HG03571 (cell line): Measurements from ENCODE around the gene RNF2.

Source experiments
- ATAC-seq: cut with Tn5 transposase; IDR thresholded peaks from one replicate; pipeline ENCODE4 v1.9.1; 2021; ENCODE audit not compliant: unreplicated experiment

Gene RNF2

DNA sequence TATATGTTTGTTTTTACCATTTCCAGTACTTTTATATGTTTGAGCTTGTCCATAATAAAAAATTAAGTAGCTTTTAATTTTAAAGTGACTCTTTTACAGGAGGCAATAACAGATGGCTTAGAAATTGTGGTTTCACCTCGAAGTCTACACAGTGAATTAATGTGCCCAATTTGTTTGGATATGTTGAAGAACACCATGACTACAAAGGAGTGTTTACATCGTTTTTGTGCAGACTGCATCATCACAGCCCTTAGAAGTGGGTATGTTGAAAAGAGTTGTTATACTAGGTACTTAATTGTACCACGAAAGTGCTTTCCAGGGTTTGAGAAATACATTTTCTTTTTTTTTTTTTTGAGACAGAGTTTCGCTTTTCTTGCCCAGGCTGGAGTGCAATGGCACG is 46.1 kb downstream of the RNF2 start:
- no peak for ATAC-seq

DNA sequence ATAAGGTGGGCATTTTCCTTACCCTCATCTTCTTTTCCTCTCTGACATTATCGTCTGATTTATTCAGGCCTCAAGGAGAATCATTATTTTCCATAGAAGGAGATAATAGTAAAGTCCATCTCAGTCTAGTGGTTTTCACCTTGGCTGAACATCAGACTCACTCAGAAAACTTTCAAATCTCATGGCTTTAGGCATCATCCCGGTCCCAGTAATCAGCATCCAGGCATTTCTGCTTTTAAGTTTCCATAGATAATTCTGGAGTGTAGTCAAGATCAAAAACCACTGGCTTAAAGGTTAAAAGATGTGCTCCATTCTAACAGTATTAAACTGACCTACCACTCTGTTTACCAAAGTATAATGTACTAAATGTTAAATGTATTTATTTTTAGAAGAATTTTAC is 49.4 kb downstream of the RNF2 start:
- ATAC-seq = no peak

DNA sequence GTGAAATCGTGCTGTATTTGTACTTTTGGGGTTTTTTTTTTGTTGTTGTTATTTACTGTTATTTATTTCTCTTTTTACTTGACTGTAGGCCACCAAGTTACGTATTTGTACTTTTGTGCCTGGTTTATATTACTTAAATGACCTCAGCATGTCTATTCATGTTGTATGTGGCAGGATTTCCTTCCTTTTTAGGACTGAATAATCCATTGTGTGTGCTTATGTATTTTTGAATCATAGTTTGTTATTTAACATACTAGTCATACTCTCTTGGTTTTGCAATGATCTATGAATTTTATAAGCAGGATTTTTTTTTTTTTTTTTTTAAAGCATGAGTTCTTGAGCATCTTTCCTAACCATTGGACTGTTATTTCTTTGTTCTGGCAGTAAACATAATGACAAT is 51.2 kb downstream of the RNF2 start:
- ATAC-seq = no peak

DNA sequence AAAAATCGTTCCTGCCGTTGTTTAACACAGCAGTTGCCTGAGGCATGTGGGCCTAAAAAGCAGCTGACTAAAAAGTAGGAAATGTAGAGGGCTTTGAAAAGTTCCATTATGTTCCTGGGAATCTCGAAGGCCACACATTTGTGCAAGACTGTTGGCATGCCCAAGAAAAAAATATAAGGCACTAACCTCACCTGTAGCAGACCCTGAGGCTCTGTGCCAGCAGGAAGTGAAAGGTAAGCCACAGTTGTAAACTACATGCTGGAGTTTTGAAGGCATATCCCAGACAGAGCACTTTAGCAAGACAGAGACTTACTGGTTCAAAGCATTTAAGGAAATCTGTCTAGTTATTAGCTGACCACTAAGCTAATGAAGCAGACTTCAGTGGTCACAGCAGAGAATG is 58.7 kb downstream of the RNF2 start:
- ATAC-seq = no peak

DNA sequence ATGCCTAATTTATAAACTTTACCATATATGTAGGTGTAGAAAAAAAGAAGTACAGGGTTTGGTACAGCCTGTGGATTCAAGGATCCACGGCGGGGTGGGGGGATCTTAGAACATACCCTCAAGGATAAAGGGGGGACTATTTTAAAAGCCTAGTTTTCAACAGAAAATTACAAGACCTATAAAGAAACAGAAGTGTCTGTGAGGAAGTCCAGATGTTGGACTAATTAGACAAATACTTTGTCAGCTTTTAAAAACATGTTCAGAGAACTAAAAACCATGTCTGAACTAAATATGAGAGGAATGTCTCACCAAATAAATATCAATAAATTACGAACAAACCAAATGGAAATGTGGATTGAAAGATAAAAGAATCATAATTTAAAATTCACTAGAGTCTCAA is 59.8 kb downstream of the RNF2 start:
- ATAC-seq = no peak

DNA sequence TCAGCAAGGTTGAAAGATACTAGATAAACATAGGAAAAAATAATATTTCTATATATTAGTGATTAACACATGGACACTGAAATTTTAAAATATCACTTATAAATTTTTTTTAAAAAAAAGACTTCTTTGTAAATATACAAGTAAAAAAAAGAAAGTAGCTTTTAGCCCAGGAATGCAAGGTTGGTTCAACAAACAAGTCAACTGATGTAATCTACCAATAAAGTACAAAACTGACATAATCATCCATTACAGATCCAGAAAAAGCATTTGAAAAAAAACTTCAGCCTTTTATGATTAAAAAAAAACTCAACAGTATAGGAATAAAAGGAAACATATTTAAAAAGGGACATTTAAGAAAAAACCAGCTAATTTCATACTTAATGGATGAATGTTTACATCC is 63.0 kb downstream of the RNF2 start:
- ATAC-seq = no peak

DNA sequence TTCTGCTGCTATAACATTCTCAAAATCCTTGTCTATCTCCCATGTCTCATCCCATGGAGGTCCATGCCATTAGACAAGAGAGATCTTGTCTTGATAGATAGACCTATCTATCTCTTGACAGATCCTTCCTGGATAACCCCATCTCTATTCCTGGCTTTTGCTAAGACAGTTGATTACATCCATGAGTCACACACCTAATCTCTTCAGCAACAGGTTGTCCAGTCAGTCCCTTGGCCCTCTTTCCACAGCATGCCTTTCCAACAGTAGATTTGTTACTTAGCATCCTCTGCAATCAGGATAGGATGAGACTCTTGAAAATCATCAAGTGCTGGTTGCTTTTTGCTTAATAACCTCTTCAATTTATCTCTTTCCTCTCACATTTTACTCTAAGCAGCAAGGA is 64.8 kb downstream of the RNF2 start:
- no peak for ATAC-seq

DNA sequence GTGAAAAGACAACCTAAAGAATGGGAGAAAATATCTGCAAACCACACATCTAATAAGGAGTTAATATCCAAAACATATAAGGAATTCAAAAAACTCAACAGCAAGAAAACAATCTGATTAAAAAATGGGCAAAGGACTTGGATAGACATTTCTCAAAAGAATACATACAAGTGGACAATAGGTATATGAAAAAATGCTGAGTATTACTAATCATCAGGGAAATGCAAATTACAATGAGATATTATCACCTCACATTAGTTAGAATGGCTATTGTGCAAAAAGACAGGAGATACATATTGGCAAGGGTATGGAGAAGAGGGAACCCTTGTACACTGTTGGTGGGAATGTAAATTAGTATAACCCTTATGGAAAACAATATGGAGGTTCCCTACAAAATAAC is 66.5 kb downstream of the RNF2 start:
- no peak for ATAC-seq

DNA sequence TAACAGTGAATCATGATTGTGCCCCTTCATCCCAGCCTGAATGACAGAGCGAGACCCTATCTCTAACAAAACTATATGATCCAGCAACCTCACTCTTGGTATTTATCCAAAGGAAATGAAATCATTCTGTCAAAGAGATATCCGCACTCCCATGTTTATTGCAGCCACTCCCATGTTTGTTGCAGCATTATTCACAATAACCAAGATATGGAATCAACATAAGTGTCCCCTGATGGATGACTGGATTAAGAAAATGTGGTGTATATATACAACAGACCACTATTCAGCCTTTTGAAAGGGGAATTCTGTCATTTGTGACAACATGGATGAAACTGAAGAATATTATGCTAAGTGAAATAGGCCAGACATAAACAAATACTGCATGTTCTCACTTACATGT is 67.0 kb downstream of the RNF2 start:
- ATAC-seq = no peak

DNA sequence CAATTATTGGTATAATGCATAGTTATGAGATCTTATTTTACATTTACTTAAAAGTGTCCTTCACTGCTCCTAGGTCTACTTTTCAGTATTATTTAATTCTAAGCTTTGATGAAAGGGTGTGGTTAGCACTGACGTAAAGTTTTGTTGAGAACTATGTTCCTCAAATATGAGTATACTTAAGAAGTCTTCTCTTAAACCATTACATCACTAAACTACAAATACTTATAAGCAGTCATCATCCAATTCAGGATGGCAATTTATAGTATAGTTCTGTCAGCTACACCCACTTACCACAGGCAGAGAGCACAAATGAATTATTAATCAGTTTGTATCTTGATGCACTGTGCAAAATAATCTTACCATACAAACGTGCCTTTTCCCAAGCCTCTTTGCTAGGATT is 84.3 kb downstream of the RNF2 start:
- no peak for ATAC-seq

DNA sequence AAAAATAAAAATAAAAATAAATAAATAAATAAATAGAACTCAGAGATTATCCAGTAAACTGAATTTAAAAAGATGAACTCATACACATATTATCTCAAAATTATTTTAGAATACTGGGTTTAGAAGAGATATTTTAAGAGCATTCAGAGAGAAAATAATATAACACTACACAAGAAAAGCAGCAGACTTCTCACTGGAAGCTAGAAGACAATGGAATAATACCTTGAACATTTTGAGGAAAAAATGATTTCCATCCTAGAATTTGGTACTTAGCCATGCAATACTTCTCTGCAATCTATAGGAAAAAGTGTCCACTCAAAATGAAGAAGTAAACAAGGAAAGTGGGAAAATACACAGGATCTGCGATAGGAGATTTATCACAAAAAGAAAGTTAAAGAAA is 87.2 kb downstream of the RNF2 start:
- ATAC-seq = no peak

DNA sequence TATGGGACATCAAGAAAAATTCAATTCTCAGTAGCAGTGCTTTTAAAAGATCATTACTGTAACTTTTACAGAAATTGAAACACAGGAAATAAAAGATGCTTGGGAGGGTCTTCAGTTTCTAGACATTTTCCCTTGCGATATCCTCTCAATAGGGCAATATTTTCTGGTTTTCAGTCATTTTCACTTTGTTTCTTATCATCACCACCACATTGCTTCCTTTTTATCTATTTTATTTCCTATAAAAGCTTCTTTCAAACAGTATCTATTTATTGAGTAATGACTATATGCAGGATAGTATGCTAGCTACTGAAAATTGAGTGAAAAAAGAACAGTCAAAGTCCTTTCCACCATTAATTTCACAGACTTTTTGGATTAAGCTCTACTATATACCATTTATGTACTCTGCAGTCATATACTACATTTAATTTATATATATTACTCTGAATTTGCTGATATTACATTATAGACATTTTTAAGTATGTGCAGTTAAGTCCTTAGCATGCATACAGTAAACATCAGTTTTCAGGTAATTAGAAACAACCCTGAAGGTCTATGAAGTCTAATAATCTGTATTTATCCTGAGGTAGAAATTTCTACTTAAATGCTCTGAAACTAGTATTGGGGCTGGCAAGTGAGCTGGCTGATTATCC is 92.7 kb downstream of the RNF2 start:
- ATAC-seq = no peak

DNA sequence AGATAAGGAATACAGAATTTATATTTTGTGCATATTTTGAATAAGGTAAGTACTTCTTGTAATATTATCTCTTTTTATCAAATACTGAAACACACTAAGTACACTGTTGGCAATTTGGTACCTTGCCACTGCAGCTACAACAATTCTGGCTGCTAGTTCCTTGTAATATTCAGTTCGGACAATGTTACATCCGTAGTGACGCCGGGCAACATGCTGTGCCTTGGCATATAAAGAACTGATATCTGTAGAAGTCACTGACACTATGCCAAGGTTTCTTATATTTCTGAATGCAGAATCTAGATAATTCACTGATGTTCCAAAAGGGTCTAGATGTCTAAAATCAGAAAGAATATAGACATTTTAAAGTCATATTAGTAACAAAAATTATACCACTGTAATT is 93.9 kb downstream of the RNF2 start:
- ATAC-seq = no peak

DNA sequence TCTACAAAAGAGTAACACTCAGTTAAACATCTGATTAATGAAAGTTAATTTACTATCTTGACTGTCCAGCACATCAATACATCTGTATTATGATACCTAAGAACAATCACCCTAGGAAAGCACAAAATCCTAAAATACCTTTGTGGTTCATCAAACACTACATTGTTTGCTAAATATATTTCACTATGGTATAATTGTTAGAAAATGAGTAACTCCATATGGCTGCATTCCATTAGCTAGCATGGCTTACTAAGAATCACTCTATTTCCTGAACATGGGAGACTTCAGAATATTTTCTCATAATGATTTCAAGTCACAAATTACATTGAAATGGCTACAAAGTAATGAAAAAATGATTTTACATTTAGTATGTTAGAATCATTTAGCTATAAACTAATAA is 98.9 kb downstream of the RNF2 start:
- ATAC-seq = no peak

DNA sequence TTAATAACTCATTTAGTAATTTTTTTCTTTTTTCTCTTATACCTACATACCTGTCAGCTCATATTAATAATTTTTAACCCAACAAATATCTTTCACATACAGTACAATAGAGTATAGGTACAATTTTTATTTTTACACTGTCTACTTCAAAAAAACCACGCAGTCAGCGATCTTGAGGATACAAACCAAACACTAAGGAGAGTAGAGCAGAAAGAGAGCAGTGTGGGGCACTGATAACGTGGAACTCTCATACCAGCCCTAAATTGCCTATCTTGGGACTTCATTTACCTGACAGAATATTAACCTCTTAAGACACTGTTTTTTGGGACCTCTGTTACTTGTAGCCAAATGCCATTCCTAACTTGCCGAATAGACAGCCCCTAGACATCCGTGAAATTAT is 105.9 kb downstream of the RNF2 start:
- no peak for ATAC-seq
